ENCODE measurements around the gene CHST7.
A peak's percentile ranks its signal among the peaks of the same experiment; 100 is the strongest.

The CHST7 gene

DNA sequence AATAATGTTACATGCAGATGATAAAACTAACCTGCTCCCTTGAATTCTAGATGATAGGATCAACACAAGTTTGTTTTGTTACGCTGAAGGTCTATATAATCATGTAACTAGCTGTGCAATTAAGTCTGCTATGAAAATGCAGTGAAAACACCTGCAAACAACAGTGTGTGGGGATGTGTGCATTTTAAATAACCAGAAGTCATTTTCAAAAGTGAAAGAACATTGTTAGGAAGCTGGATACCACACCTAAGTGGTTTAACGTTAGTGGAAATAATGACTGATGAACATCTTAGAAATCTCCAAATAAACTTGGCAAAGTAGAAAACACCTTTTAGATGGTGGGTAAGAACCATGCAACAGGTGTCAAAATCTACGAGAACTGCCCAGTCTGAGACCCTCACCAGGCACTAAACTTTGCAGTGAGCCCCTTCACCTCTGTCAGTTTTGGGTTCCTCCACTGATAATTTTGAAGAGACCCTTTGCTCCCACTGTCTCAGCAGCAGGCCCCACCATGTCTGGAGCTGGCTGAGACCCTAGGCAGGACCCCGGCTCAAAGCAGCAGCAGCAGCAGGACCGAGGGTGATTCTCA is 36.6 kb downstream of the CHST7 start:
- DNase-seq: no peak

GRCh38 chrX:46611658-46612362 is 38.2 kb downstream of the CHST7 start:
- no peak for DNase-seq

- no peak for DNase-seq
Observed at GRCh38 chrX:46617906-46618305, 44.3 kb downstream of the CHST7 start.

- no peak for DNase-seq
Observed at GRCh38 chrX:46618947-46619346, 45.4 kb downstream of the CHST7 start.

GRCh38 chrX:46620505-46620904 is 46.9 kb downstream of the CHST7 start:
- no peak for DNase-seq

DNA sequence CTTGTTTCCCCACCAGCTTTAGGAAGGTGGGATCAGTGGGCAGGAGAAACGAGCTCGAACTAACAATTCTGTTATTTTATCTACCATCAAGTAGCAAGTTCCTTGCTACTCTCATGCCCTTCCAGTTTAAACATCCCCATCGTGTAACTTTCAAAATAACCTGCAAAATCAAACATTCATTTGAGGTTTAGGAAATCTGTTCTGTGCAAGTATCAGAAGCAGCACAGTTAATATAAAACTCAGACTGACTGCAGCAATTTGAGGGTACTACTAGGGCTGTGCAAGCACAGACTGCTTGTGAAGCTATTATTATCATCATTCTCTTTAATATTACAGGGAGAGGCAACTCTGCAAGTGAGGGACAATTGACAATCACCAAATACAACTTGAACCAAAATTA is 48.0 kb downstream of the CHST7 start:
- no peak for DNase-seq

GRCh38 chrX:46624090-46624786 is 50.7 kb downstream of the CHST7 start:
- DNase-seq: no peak

DNA sequence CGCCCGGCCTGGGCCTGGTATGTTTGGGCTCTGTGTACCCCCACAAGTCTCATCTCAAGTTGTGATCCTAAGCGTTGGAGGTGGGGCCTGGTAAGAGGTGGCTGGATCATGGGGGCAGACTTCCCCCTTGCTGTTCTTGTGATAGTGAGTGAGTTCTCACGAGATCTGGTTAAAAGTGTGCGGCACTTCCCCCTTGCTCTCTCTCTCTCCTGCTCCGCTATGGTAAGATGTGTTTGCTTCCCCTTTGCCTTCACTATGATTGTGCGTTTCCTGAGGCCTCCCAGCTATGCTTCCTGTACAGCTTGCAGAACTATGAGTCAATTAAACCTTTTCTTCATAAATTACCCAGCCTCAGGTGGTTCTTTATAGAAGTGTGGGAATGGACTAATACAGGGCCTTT is 53.0 kb downstream of the CHST7 start:
- DNase-seq: peak; percentile 27

GRCh38 chrX:46627062-46627461 is 53.5 kb downstream of the CHST7 start:
- no peak for DNase-seq

GRCh38 chrX:46627711-46628419 is 54.3 kb downstream of the CHST7 start:
- DNase-seq: no peak

DNA sequence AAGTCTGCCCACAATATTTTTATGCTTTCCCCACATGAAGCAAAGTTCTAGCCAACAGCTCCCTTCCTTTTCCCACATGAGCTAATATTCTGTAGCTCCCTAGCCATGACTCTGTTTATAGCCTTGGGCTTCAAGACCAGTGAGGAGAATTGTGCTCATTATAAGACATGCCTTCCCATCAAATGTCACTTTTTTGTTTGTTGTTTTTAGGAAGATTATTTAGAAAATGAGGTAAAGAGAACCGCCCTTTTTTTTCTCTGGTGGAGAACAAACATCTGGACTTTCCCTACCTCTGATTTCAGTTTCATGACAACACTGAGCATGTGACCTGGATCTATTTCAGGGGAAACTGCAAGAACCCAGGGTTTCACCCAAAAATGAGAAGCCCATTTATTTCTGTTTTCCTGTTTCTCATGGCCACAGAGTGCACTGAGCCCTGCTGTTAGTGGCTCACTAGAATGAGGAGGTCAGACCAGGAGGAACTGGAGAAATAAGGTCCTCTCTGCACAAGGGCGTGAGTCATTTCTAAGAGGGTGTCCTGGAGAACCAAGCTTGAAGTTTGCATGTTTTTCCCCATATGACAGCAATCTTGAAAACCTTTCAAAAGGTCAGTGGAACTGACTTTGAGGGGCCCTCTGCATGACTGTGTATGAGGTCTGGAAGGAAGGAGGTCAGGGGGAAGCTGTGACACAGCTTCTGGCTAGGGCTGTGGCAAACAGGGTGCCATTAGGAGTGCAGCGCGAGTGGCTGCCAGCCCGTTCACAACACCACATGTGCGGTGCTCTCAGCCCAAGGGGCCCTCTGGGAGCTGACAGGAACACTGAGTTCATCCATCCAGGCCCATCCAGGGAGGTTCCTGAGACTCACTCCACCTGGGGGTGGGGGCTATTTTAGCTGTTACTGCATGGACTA is 55.2 kb downstream of the CHST7 start:
- DNase-seq: peak; percentile 23

DNA sequence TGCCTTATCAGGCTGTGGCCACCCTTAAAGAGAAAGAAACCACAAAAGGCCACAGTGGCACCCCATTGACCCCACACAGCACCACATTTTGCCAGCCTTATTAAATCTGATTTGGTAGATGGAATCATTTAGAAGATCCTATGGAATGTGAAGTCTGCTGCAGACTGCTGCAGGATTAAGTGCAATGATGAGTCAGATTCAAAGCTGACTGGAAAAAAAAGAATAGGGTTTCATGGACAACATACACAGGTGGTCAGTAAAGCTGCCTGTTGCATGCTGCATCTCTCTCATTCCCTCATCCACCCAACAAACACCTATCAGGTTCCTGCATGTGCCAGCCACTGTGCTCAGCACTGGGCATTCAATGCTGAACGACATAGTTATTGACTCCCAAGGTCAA is 56.6 kb downstream of the CHST7 start:
- DNase-seq: no peak

- no peak for DNase-seq
Observed at GRCh38 chrX:46634577-46634976, 61.0 kb downstream of the CHST7 start.

GRCh38 chrX:46635186-46635585 is 61.6 kb downstream of the CHST7 start:
- no peak for DNase-seq

DNA sequence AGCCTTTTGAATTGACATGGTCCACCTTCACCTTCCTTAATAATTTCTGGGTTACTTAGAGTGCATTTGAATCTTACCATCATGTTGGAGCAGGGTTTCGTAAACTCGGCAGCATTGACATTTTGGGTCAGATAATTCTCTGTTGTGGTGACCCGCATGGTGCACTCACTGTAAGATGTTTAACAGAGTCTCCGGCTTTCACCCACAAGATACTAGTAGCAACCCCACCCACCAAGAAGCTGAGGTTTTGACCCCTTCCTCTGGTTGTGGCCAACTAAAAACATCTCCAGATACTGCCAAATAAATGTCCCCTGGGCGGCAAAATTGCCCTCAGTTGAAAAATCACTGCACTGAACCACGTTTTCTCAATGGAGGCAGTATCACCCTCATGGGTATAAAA is 62.7 kb downstream of the CHST7 start:
- no peak for DNase-seq

DNA sequence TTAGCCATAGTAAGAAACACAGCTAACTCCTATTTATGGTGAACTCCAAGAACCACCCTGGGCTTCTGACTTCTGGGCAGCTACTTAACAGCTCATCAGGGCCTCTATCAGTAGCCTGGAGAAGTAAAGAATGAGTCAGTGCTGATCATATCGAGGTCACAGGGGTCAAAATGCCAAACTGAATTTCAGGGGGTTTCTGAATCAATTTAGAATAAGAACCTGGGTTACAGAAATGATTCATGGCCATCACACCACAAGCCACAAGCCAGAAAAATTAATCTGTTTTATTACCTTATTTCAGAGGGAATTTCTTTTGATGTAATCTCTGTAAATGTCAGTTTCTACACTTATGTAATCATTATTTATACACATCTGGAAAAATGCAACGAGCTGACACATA is 64.4 kb downstream of the CHST7 start:
- no peak for DNase-seq

DNA sequence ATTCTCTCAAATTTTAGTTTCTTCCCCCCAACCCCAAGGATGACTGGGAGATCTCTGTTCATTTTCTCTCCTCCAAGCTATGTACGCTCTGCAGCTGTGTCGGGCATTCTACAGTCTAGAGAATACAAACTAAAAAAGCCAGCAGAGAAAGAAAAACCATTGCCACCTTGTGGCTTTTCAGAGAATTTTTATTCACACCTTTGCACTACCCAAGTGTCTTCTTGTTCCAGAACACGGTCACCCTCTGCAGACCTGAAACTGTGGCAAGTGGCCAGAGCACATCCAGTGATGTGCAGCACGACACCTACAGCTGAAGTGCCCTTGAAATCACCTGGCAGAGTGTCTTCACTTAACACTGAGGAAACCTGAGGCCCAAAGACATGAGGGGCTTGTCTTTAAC is 68.6 kb downstream of the CHST7 start:
- DNase-seq: no peak

GRCh38 chrX:46643636-46644035 is 70.1 kb downstream of the CHST7 start:
- DNase-seq: no peak

DNA sequence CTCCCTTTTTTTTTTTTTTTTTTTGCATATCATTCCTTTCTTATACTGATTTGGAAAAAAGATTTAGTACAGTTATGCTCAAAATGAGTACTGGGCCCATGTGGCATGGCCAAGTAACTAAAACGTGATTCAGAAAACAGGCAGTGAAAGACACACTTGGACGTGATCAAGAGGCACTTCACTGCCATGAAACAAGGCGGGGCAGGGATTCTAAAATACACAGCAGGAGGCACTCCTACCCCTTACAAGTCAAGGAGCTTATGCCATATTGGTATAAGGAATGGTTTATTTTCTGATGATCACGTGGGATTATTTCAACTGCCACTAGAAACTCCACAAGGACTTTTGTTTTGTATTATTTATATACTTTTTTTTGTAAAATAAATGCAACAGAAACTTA is 72.0 kb downstream of the CHST7 start:
- no peak for DNase-seq

DNA sequence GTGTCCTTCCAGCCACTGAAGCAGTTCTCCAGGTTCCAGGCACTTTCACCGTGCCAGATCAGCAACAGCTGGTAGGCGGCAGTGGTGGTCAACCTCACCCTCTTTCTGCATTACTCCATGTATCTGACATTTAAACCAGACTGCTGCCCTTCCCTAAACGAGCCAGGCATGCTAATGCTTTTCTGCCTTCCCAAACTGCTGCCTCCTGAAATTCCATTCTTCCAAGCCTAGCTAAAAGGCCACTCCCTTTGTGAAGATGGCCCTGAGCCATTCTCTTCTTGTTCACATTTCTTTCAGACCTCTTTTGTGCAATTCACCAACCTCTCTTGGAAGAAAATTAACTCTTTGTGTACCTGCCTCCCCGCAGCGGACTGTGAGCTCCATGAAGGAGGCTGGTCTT is 73.7 kb downstream of the CHST7 start:
- no peak for DNase-seq
